ENCODE measurements around the gene WBP1L.

- TF ChIP-seq, protein P1, sequence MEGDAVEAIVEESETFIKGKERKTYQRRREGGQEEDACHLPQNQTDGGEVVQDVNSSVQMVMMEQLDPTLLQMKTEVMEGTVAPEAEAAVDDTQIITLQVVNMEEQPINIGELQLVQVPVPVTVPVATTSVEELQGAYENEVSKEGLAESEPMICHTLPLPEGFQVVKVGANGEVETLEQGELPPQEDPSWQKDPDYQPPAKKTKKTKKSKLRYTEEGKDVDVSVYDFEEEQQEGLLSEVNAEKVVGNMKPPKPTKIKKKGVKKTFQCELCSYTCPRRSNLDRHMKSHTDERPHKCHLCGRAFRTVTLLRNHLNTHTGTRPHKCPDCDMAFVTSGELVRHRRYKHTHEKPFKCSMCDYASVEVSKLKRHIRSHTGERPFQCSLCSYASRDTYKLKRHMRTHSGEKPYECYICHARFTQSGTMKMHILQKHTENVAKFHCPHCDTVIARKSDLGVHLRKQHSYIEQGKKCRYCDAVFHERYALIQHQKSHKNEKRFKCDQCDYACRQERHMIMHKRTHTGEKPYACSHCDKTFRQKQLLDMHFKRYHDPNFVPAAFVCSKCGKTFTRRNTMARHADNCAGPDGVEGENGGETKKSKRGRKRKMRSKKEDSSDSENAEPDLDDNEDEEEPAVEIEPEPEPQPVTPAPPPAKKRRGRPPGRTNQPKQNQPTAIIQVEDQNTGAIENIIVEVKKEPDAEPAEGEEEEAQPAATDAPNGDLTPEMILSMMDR (IDR thresholded peaks at IDR 0.05 in 4 of 5, conservative IDR thresholded peaks at IDR 0.05 in 1 of 5): no peak
- TF ChIP-seq POLR2A (IDR thresholded peaks at IDR 0.05): no peak
Observed at GRCh38 chr10:102696736-102697135, 47.0 kb upstream of the WBP1L start.
